HG03039 (cell line): Measurements from ENCODE around the gene TOX2.

Experiments used
- ATAC-seq: cut with Tn5 transposase; IDR thresholded peaks from one replicate; pipeline ENCODE4 v1.9.1; 2021; ENCODE audit warnings: mild to moderate bottlenecking, moderate library complexity; ENCODE audit not compliant: unreplicated experiment

Gene TOX2

GRCh38 chr20:43915211-43916072 lies 790 bp downstream of the TOX2 start:
- no peak for ATAC-seq

GRCh38 chr20:43916073-43916880 lies 1.6 kb downstream of the TOX2 start:
- ATAC-seq, result no peak

- no peak for ATAC-seq
These were observed 2.3 kb downstream of the TOX2 start for GRCh38 chr20:43916881-43917371.

- no peak for ATAC-seq
These were observed 2.7 kb downstream of the TOX2 start for GRCh38 chr20:43917380-43917779.

- no peak for ATAC-seq
These were observed 5.2 kb downstream of the TOX2 start for GRCh38 chr20:43919686-43920403.

- ATAC-seq, result no peak
These were observed 6.1 kb downstream of the TOX2 start for GRCh38 chr20:43920797-43921196.

GRCh38 chr20:43921227-43921780 lies 6.7 kb downstream of the TOX2 start:
- no peak for ATAC-seq

- no peak for ATAC-seq
These were observed 8.0 kb downstream of the TOX2 start for GRCh38 chr20:43922614-43923013.

GRCh38 chr20:43923322-43923721 lies 8.7 kb downstream of the TOX2 start:
- no peak for ATAC-seq

GRCh38 chr20:43923917-43924316 lies 9.3 kb downstream of the TOX2 start:
- no peak for ATAC-seq

GRCh38 chr20:43925215-43925614 lies 10.6 kb downstream of the TOX2 start:
- no peak for ATAC-seq

- ATAC-seq, result no peak
These were observed 11.1 kb downstream of the TOX2 start for GRCh38 chr20:43925801-43926200.

- ATAC-seq, result no peak
These were observed 11.8 kb downstream of the TOX2 start for GRCh38 chr20:43926287-43927050.

- no peak for ATAC-seq
These were observed 17.3 kb downstream of the TOX2 start for GRCh38 chr20:43931976-43932375.

- no peak for ATAC-seq
These were observed 20.2 kb downstream of the TOX2 start for GRCh38 chr20:43934833-43935232.

GRCh38 chr20:43936104-43936770 lies 21.6 kb downstream of the TOX2 start:
- no peak for ATAC-seq

GRCh38 chr20:43936805-43937204 lies 22.2 kb downstream of the TOX2 start:
- ATAC-seq, result no peak

- ATAC-seq, result no peak
These were observed 22.9 kb downstream of the TOX2 start for GRCh38 chr20:43937591-43937990.

GRCh38 chr20:43938017-43938655 lies 23.5 kb downstream of the TOX2 start:
- no peak for ATAC-seq
